ENCODE results near the gene IPO9. TPM values are rescaled to one million over a fixed set of nuclear protein-coding genes. Genes with fewer than 3 reads are reported as not detected.

IPO9 gene
- total and polyA plus RNA-seq, 2 donors (not counting 1 experiment from before 2014, with no cell fraction given) = 13.3 to 56.9 TPM

- no peak overlapping the region for H2AFZ ChIP-seq (ENCODE audit: insufficient read depth, low read depth, low read length, poor library complexity, severe bottlenecking)
- Mint-ChIP-seq H3K4me3 (no peak overlapping the region), H3K9me3 (ENCODE audit: insufficient read depth) (no peaks in the 10 kb centered on the region), H3K27ac (peak overlapping the region; percentile 53), H3K27me3 (peaks cover 8% of the 10 kb centered on the region), H3K4me1 (peaks cover 33% of the 10 kb centered on the region)
- TF ChIP-seq EZH2 (IDR thresholded peaks at IDR 0.05; ENCODE audit: borderline replicate concordance, insufficient read depth, low read depth, low read length, poor library complexity, severe bottlenecking) = no peak
- TF ChIP-seq CTCF (IDR thresholded peaks at IDR 0.05) = peak; percentile 30
- no peaks in the 10 kb centered on the region for H3K9me3 ChIP-seq (ENCODE audit: control extremely low read depth in 1 of 3, control insufficient read depth in 2 of 3, insufficient read depth in 1 of 3, low read length in 2 of 3)
- no CpG with 5 or more reads among the region's 2 CpGs for WGBS (ENCODE audit: insufficient coverage)
- no peak overlapping the region for H3K4me2 ChIP-seq (replicated peaks; ENCODE audit: low read depth, low read length, poor library complexity, severe bottlenecking)
- intact Hi-C loops (cut with micrococcal nuclease) = no loop called here
- CTCF ChIA-PET = interaction anchor here (0.7 to 1.5 kb wide), 4 partner anchors 11 to 1153 kb away, joined by 3 to 6 read pairs (median 3); no protein-coding TSS in a partner anchor
- no peaks in the 10 kb centered on the region for H3K36me3 ChIP-seq (replicated peaks in 1 of 2; ENCODE audit: control extremely low read depth in 1 of 2, control insufficient read depth in 1 of 2, extremely low read depth in 1 of 2, insufficient read depth in 2 of 2, low read length in 1 of 2)
- H3K79me2 ChIP-seq (ENCODE audit: control insufficient read depth, insufficient read depth, low read length) = no peaks in the 10 kb centered on the region
- H3K4me1 ChIP-seq (ENCODE audit: control insufficient read depth in 2 of 2, insufficient read depth in 2 of 2, low read length in 2 of 2) = peaks cover 14 to 24% of the 10 kb centered on the region in 2 donors
- H4K20me1 ChIP-seq (ENCODE audit: control insufficient read depth, insufficient read depth, low read length, poor library complexity, severe bottlenecking) = no peaks in the 10 kb centered on the region
- POLR2A ChIA-PET = interaction anchor here (0.6 kb wide), 1 partner anchor 68 kb away, joined by 5 read pairs; no protein-coding TSS in a partner anchor
- peaks cover 0 to 15% (median 8%) of the 10 kb centered on the region in 4 experiments for H3K27me3 ChIP-seq (replicated peaks in 1 of 4; ENCODE audit: control extremely low read depth in 1 of 4, control insufficient read depth in 3 of 4, insufficient read depth in 4 of 4, low read length in 3 of 4)
- no peak overlapping the region for H3K9ac ChIP-seq (ENCODE audit: low read length)
- peak; percentile 75 for DNase-seq
- H3K4me3 ChIP-seq (ENCODE audit: control extremely low read depth in 1 of 5, extremely low read depth in 1 of 5, insufficient read depth in 1 of 5, low read depth in 2 of 5, low read length in 4 of 5) = no peak overlapping the region
- H3K27ac ChIP-seq (ENCODE audit: low read length in 2 of 2) = no peak overlapping the region
- ATAC-seq (ENCODE audit: low read depth) = peak; percentile 83
Observed at GRCh38 chr1:201882665-201883132, 53.7 kb downstream of the IPO9 start.

GRCh38 chr1:201883266-201883665 lies 54.3 kb downstream of the IPO9 start:
- ATAC-seq (ENCODE audit: low read depth) (no peak), DNase-seq (no peak)
- Histone ChIP-seq H3K9me3 (ENCODE audit: control extremely low read depth in 1 of 3, control insufficient read depth in 2 of 3, insufficient read depth in 1 of 3, low read length in 2 of 3) (peaks cover 0 to 2% (median 0%) of the 10 kb centered on the region in 3 donors), H3K9ac (ENCODE audit: low read length) (no peak overlapping the region), H3K27ac (ENCODE audit: low read length in 2 of 2) (no peak overlapping the region), H3K4me3 (ENCODE audit: control extremely low read depth in 1 of 5, extremely low read depth in 1 of 5, insufficient read depth in 1 of 5, low read depth in 2 of 5, low read length in 4 of 5) (no peak overlapping the region), H3K27me3 (replicated peaks in 1 of 4; ENCODE audit: control extremely low read depth in 1 of 4, control insufficient read depth in 3 of 4, insufficient read depth in 4 of 4, low read length in 3 of 4) (peaks cover 0 to 21% (median 14%) of the 10 kb centered on the region in 4 experiments), H3K79me2 (ENCODE audit: control insufficient read depth, insufficient read depth, low read length) (no peaks in the 10 kb centered on the region), H3K4me1 (ENCODE audit: control insufficient read depth in 2 of 2, insufficient read depth in 2 of 2, low read length in 2 of 2) (peaks cover 16 to 27% of the 10 kb centered on the region in 2 donors), H3K36me3 (replicated peaks in 1 of 2; ENCODE audit: control extremely low read depth in 1 of 2, control insufficient read depth in 1 of 2, extremely low read depth in 1 of 2, insufficient read depth in 2 of 2, low read length in 1 of 2) (no peaks in the 10 kb centered on the region), H3K4me2 (replicated peaks; ENCODE audit: low read depth, low read length, poor library complexity, severe bottlenecking) (no peak overlapping the region), H4K20me1 (ENCODE audit: control insufficient read depth, insufficient read depth, low read length, poor library complexity, severe bottlenecking) (no peaks in the 10 kb centered on the region), H2AFZ (ENCODE audit: insufficient read depth, low read depth, low read length, poor library complexity, severe bottlenecking) (no peak overlapping the region)
- Mint-ChIP-seq H3K9me3 (ENCODE audit: insufficient read depth) (no peaks in the 10 kb centered on the region), H3K4me3 (no peak overlapping the region), H3K27me3 (peaks cover 14% of the 10 kb centered on the region), H3K4me1 (peaks cover 33% of the 10 kb centered on the region), H3K27ac (no peak overlapping the region)
- ChIA-PET CTCF (interaction anchor here (0.7 to 1.5 kb wide), 6 partner anchors 10 to 1153 kb away, joined by 3 to 6 read pairs (median 3); no protein-coding TSS in a partner anchor), POLR2A (no interaction called here)
- 83% methylated on average over 3 of the region's 3 CpGs for WGBS (ENCODE audit: insufficient coverage)
- intact Hi-C loops (cut with micrococcal nuclease) = no loop called here
- TF ChIP-seq CTCF (IDR thresholded peaks at IDR 0.05) (no peak), EZH2 (IDR thresholded peaks at IDR 0.05; ENCODE audit: borderline replicate concordance, insufficient read depth, low read depth, low read length, poor library complexity, severe bottlenecking) (no peak)
